Activated CD8-positive, alpha-beta T cell treated with anti-CD3 and anti-CD28 coated beads for 36 hours (primary cell): ENCODE data around the gene TOP2A. TPM values are rescaled to one million over a fixed set of nuclear protein-coding genes. Genes with fewer than 3 reads are reported as not detected.
"Not testable (repeated sequence)": the region's sequence is repeated elsewhere in the genome, so short reads cannot be mapped to it uniquely, and the experiment has no call there.

Experiments used
- ATAC-seq: fragments of 200-7000 bp; cut with Tn5 transposase; one replicate; pipeline ENCODE4 v1.10.0; 2021; ENCODE audit warnings: mild to moderate bottlenecking, moderate library complexity
- CTCF ChIA-PET: fragments of 350-600 bp; sonication (Branson Sonifier 250); formaldehyde crosslinking; loops from one replicate; lab custom pipeline; 2021; ENCODE audit warnings: antibody characterized with exemption; lab: Charles Lee
- POLR2A ChIA-PET: fragments of 350-600 bp; sonication (Branson Sonifier 250); formaldehyde crosslinking; loops from one replicate; lab custom pipeline; 2021; ENCODE audit warnings: antibody characterized with exemption; lab: Charles Lee
- DNase-seq: peaks from one replicate; pipeline ENCODE4 v3.0.0-alpha.2; 2020
- H3K27ac Mint-ChIP-seq: one replicate; pipeline ENCODE4 v1.8.0; 2021; ENCODE audit warnings: mild to moderate bottlenecking, mixed read lengths
- H3K27me3 Mint-ChIP-seq: one replicate; pipeline ENCODE4 v1.8.0; 2021; ENCODE audit warnings: mixed read lengths
- H3K36me3 Mint-ChIP-seq: one replicate; pipeline ENCODE4 v1.8.0; 2021; ENCODE audit warnings: low read depth, mixed read lengths
- H3K4me1 Mint-ChIP-seq: one replicate; pipeline ENCODE4 v1.8.0; 2021; ENCODE audit warnings: low read depth, mixed read lengths
- H3K4me3 Mint-ChIP-seq: one replicate; pipeline ENCODE4 v1.8.0; 2021; ENCODE audit warnings: mild to moderate bottlenecking, moderate library complexity, mixed read lengths
- H3K9me3 Mint-ChIP-seq: one replicate; pipeline ENCODE4 v1.8.0; 2021; ENCODE audit warnings: mixed read lengths
- intact Hi-C: fragments of 100-400 bp; cut with micrococcal nuclease; formaldehyde crosslinking; loops from one replicate; pipeline ENCODE4 v1.10.0; 2022
- total RNA-seq, 2 experiments: library from RNA; stranded (reverse); gene quantifications; one replicate each; pipeline ENCODE4 v1.2.3, GENCODE V29; 2021
- TF ChIP-seq, protein P1 (sequence below): fragments of 200-600 bp; IDR thresholded peaks from one replicate; pipeline ENCODE4 v1.8.0; 2022; ENCODE audit warnings: antibody characterized with exemption, mild to moderate bottlenecking

The TOP2A gene
- total RNA-seq, 2 experiments from 2014 or later = 273 to 280 TPM

GRCh38 chr17:40404003-40404402, 13.7 kb downstream of the TOP2A start:
- peaks cover 69% of the 10 kb centered on the region for H3K36me3 Mint-ChIP-seq
- no peak overlapping the region for H3K27ac Mint-ChIP-seq
- H3K27me3 Mint-ChIP-seq = no peaks in the 10 kb centered on the region
- H3K4me3 Mint-ChIP-seq = no peak overlapping the region
- peaks cover 8% of the 10 kb centered on the region for H3K4me1 Mint-ChIP-seq
- ChIA-PET POLR2A (no interaction called here), CTCF (interaction anchor here (1.7 to 1.8 kb wide), 2 partner anchors 46 to 130 kb away, joined by 6 to 11 read pairs; no protein-coding TSS in a partner anchor)
- H3K9me3 Mint-ChIP-seq = no peaks in the 10 kb centered on the region
- intact Hi-C loops = no loop called here
- TF ChIP-seq, protein P1, sequence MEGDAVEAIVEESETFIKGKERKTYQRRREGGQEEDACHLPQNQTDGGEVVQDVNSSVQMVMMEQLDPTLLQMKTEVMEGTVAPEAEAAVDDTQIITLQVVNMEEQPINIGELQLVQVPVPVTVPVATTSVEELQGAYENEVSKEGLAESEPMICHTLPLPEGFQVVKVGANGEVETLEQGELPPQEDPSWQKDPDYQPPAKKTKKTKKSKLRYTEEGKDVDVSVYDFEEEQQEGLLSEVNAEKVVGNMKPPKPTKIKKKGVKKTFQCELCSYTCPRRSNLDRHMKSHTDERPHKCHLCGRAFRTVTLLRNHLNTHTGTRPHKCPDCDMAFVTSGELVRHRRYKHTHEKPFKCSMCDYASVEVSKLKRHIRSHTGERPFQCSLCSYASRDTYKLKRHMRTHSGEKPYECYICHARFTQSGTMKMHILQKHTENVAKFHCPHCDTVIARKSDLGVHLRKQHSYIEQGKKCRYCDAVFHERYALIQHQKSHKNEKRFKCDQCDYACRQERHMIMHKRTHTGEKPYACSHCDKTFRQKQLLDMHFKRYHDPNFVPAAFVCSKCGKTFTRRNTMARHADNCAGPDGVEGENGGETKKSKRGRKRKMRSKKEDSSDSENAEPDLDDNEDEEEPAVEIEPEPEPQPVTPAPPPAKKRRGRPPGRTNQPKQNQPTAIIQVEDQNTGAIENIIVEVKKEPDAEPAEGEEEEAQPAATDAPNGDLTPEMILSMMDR = no peak
- DNase-seq (no peak), ATAC-seq (no peak)

DNA sequence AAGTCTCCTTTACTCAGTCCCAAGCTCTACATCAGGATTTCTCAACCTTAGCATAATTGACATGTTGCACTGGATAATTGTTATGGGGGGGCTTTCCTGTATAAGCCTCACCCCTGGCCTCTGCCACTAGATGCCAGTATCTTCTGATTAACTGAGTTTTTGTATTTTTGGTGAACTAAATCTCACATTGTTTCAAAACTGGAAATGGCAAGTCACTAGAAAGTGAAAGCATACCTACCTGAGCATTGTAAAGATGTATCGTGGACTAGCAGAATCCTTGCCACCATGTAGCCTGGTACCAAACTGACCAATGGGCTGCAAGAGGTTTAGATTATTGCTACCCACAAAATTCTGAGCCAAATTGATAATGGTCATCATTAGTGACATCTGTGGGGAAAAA, 15.0 kb downstream of the TOP2A start:
- DNase-seq (no peak), ATAC-seq (peak; percentile 27)
- Mint-ChIP-seq H3K9me3 (no peaks in the 10 kb centered on the region), H3K36me3 (peaks cover 78% of the 10 kb centered on the region), H3K27ac (no peak overlapping the region), H3K4me1 (peaks cover 8% of the 10 kb centered on the region), H3K4me3 (no peak overlapping the region), H3K27me3 (no peaks in the 10 kb centered on the region)
- CTCF ChIA-PET = interaction anchor here (0.9 to 7.2 kb wide), 5 partner anchors 10 to 131 kb away, joined by 3 to 72 read pairs (median 6); partner anchors contain the start of gene TOP2A
- intact Hi-C loops = no loop called here
- TF ChIP-seq, protein P1 = no peak
- POLR2A ChIA-PET = interaction anchor here (0.9 to 1.7 kb wide), 3 partner anchors 12 to 43 kb away, joined by 3 to 6 read pairs (median 3); partner anchors contain the start of gene TOP2A

GRCh38 chr17:40399185-40399584, 18.5 kb downstream of the TOP2A start:
- no peaks in the 10 kb centered on the region for H3K9me3 Mint-ChIP-seq
- peak; percentile 49 for ATAC-seq
- no peaks in the 10 kb centered on the region for H3K27me3 Mint-ChIP-seq
- intact Hi-C loops = no loop called here
- H3K4me1 Mint-ChIP-seq = peaks cover 6% of the 10 kb centered on the region
- H3K27ac Mint-ChIP-seq = no peak overlapping the region
- TF ChIP-seq, protein P1 = peak; percentile 67
- peaks cover 72% of the 10 kb centered on the region for H3K36me3 Mint-ChIP-seq
- DNase-seq = no peak
- H3K4me3 Mint-ChIP-seq = no peak overlapping the region
- CTCF ChIA-PET = interaction anchor here (0.6 to 7.2 kb wide), 13 partner anchors 10 to 417 kb away, joined by 3 to 72 read pairs (median 4); partner anchors contain the start of gene TOP2A
- POLR2A ChIA-PET = interaction anchor here (0.6 to 0.9 kb wide), 5 partner anchors 20 to 133 kb away, joined by 3 read pairs; no protein-coding TSS in a partner anchor

DNA sequence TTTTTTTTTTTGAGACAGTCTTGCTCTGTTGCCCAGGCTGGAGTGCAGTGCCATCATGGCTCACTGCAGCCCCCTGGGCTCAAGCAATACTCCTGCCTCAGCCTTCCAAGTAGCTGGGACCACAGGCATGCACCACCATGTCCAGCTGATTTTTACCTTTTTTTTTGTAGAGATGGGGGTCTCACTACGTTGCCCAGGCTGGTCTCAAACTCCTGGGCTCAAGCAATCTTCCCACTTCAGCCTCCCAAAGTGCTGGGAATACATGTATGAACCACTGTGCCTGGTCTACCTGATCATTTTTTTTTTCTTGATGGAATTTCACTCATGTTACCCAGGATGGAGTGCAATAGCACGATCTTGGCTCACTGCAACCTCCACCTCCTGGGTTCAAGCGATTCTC, 31.1 kb downstream of the TOP2A start:
- CTCF ChIA-PET, H3K27ac Mint-ChIP-seq, ATAC-seq, H3K4me3 Mint-ChIP-seq, intact Hi-C loops, H3K27me3 Mint-ChIP-seq, H3K4me1 Mint-ChIP-seq, H3K9me3 Mint-ChIP-seq, DNase-seq, POLR2A ChIA-PET: not testable (repeated sequence)
- H3K36me3 Mint-ChIP-seq = peaks cover 38% of the 10 kb centered on the region

DNA sequence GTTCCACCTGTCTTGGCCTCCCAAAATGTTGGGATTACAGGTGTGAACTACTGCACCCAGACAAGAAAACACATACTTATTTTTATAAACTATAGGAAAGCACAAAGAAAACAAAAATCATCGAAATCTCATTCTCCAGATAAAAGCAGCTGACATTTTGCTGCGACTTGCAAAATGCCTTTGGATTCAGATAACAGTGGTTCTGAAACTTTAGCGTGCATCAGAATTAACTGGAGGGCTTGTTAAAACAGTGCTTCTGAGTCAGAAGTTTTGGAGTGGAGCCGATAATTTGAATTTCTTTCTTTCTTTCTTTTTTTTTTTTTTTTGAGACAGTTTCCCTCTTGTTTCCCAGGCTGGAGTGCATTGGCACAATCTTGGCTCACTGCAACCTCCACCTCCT, 35.4 kb downstream of the TOP2A start:
- ChIA-PET POLR2A (interaction anchor here (0.8 to 1.3 kb wide), 3 partner anchors 33 to 93 kb away, joined by 3 to 4 read pairs (median 3); no protein-coding TSS in a partner anchor), CTCF (interaction anchor here (0.6 to 1.5 kb wide), 3 partner anchors 18 to 163 kb away, joined by 3 to 6 read pairs (median 3); partner anchors contain the start of gene WIPF2)
- Mint-ChIP-seq H3K4me3 (no peak overlapping the region), H3K36me3 (peaks cover 3% of the 10 kb centered on the region), H3K27me3 (no peaks in the 10 kb centered on the region), H3K27ac (no peak overlapping the region), H3K4me1 (no peaks in the 10 kb centered on the region), H3K9me3 (no peaks in the 10 kb centered on the region)
- DNase-seq (no peak), ATAC-seq (no peak)
- TF ChIP-seq, protein P1 = no peak
- intact Hi-C loops = no loop called here
